Measurements from ENCODE around the gene NAGK. TPM values are rescaled to one million over a fixed set of nuclear protein-coding genes. Genes with fewer than 3 reads are reported as not detected.

NAGK gene
- total and polyA plus RNA-seq, 4 donors = 21.8 to 41.0 (median 27.1) TPM

DNA sequence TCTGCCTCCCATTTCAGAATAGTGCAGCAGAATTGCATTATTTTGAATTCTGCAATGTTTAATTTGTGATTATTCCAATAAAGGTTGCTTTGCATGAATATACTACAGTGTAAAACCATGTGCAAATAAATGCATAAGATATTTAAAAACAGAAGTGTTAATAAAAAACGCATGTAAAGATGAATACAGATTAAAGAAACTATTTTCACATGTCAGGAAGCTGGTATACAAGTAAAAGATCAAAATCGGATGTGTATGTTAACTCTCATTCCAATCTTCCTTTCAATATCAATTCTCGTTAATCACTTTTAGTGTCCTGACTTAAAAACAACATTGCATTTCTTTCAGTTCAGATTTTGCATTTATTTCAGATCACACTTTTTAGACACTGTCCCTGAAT is 58.5 kb downstream of the NAGK start:
- Histone ChIP-seq H3K9ac (ENCODE audit: low read depth in 1 of 2, low read length in 2 of 2) (no peak overlapping the region), H3K36me3 (ENCODE audit: control insufficient read depth in 4 of 4, insufficient read depth in 3 of 4, low read depth in 1 of 4, low read length in 3 of 4) (peaks cover 0 to 2% (median 0%) of the 10 kb centered on the region in 4 donors), H3K27me3 (ENCODE audit: control insufficient read depth in 4 of 4, insufficient read depth in 4 of 4, low read length in 3 of 4) (no peaks in the 10 kb centered on the region), H3K9me3 (ENCODE audit: control insufficient read depth in 4 of 4, low read length in 3 of 4) (no peaks in the 10 kb centered on the region), H3K27ac (ENCODE audit: low read depth in 1 of 2, low read length in 2 of 2) (no peak overlapping the region), H3K4me3 (ENCODE audit: low read depth in 1 of 3, low read length in 3 of 3) (no peak overlapping the region), H3K4me1 (ENCODE audit: control insufficient read depth in 4 of 4, insufficient read depth in 4 of 4, low read length in 3 of 4) (peaks cover 6 to 29% (median 17%) of the 10 kb centered on the region in 4 donors)
- no peak for DNase-seq (ENCODE audit: low spot score)
- WGBS = 72% methylated on average over 3 of the region's 3 CpGs
- TF ChIP-seq YY1 (IDR thresholded peaks at IDR 0.05) (no peak), JUND (IDR thresholded peaks at IDR 0.05) (no peak), RXRA (IDR thresholded peaks at IDR 0.05) (no peak), GABPA (IDR thresholded peaks at IDR 0.05 in 1 of 2, conservative IDR thresholded peaks at IDR 0.05 in 1 of 2) (no peak), RAD21 (IDR thresholded peaks at IDR 0.05) (no peak), HNF4G (IDR thresholded peaks at IDR 0.05) (no peak), EGR1 (IDR thresholded peaks at IDR 0.05; ENCODE audit: low read depth in 2 of 2) (no peak)
- TF ChIP-seq, protein P1, sequence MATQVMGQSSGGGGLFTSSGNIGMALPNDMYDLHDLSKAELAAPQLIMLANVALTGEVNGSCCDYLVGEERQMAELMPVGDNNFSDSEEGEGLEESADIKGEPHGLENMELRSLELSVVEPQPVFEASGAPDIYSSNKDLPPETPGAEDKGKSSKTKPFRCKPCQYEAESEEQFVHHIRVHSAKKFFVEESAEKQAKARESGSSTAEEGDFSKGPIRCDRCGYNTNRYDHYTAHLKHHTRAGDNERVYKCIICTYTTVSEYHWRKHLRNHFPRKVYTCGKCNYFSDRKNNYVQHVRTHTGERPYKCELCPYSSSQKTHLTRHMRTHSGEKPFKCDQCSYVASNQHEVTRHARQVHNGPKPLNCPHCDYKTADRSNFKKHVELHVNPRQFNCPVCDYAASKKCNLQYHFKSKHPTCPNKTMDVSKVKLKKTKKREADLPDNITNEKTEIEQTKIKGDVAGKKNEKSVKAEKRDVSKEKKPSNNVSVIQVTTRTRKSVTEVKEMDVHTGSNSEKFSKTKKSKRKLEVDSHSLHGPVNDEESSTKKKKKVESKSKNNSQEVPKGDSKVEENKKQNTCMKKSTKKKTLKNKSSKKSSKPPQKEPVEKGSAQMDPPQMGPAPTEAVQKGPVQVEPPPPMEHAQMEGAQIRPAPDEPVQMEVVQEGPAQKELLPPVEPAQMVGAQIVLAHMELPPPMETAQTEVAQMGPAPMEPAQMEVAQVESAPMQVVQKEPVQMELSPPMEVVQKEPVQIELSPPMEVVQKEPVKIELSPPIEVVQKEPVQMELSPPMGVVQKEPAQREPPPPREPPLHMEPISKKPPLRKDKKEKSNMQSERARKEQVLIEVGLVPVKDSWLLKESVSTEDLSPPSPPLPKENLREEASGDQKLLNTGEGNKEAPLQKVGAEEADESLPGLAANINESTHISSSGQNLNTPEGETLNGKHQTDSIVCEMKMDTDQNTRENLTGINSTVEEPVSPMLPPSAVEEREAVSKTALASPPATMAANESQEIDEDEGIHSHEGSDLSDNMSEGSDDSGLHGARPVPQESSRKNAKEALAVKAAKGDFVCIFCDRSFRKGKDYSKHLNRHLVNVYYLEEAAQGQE (IDR thresholded peaks at IDR 0.05) = no peak
- TF ChIP-seq, protein P2, sequence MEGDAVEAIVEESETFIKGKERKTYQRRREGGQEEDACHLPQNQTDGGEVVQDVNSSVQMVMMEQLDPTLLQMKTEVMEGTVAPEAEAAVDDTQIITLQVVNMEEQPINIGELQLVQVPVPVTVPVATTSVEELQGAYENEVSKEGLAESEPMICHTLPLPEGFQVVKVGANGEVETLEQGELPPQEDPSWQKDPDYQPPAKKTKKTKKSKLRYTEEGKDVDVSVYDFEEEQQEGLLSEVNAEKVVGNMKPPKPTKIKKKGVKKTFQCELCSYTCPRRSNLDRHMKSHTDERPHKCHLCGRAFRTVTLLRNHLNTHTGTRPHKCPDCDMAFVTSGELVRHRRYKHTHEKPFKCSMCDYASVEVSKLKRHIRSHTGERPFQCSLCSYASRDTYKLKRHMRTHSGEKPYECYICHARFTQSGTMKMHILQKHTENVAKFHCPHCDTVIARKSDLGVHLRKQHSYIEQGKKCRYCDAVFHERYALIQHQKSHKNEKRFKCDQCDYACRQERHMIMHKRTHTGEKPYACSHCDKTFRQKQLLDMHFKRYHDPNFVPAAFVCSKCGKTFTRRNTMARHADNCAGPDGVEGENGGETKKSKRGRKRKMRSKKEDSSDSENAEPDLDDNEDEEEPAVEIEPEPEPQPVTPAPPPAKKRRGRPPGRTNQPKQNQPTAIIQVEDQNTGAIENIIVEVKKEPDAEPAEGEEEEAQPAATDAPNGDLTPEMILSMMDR (IDR thresholded peaks at IDR 0.05; ENCODE audit: low read depth, low read length, missing input control) = no peak
- TF ChIP-seq, protein P3, sequence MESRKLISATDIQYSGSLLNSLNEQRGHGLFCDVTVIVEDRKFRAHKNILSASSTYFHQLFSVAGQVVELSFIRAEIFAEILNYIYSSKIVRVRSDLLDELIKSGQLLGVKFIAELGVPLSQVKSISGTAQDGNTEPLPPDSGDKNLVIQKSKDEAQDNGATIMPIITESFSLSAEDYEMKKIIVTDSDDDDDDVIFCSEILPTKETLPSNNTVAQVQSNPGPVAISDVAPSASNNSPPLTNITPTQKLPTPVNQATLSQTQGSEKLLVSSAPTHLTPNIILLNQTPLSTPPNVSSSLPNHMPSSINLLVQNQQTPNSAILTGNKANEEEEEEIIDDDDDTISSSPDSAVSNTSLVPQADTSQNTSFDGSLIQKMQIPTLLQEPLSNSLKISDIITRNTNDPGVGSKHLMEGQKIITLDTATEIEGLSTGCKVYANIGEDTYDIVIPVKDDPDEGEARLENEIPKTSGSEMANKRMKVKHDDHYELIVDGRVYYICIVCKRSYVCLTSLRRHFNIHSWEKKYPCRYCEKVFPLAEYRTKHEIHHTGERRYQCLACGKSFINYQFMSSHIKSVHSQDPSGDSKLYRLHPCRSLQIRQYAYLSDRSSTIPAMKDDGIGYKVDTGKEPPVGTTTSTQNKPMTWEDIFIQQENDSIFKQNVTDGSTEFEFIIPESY (IDR thresholded peaks at IDR 0.05) = no peak
- TF ChIP-seq, protein P4, sequence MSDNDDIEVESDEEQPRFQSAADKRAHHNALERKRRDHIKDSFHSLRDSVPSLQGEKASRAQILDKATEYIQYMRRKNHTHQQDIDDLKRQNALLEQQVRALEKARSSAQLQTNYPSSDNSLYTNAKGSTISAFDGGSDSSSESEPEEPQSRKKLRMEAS (IDR thresholded peaks at IDR 0.05) = no peak

Other genes with a start within 250 kb of the NAGK start
- under 1 TPM; 0.19 to 0.25 TPM for gene CLEC4F, start 248.0 kb upstream of the NAGK start, total RNA-seq
- under 1 TPM in 1 of 2 donors, not detected in 1; 0.03 TPM for gene CLEC4F, start 248.0 kb upstream of the NAGK start, polyA plus RNA-seq
- not detected for gene CD207, start 232.8 kb upstream of the NAGK start, total RNA-seq
- not detected for gene CD207, start 232.8 kb upstream of the NAGK start, polyA plus RNA-seq
- not detected for gene VAX2, start 168.1 kb upstream of the NAGK start, total RNA-seq
- gene VAX2, start 168.1 kb upstream of the NAGK start, polyA plus RNA-seq = under 1 TPM in 1 of 2 donors, not detected in 1; 0.05 TPM
- not detected for gene ATP6V1B1, start 132.7 kb upstream of the NAGK start, total RNA-seq
- gene ATP6V1B1, start 132.7 kb upstream of the NAGK start, polyA plus RNA-seq = not detected
- gene ANKRD53, start 90.0 kb upstream of the NAGK start, total RNA-seq = under 1 TPM; 0.33 to 0.50 TPM
- under 1 TPM; 0.29 to 0.46 TPM for gene ANKRD53, start 90.0 kb upstream of the NAGK start, polyA plus RNA-seq
- gene TEX261, start 73.8 kb upstream of the NAGK start, total RNA-seq = 10 to 100 TPM; 15.0 to 54.8 TPM
- gene TEX261, start 73.8 kb upstream of the NAGK start, polyA plus RNA-seq = 10 to 100 TPM; 14.2 to 33.8 TPM
- gene MCEE, start 61.6 kb downstream of the NAGK start, total RNA-seq = 10 to 100 TPM; 13.1 to 24.1 TPM
- gene MCEE, start 61.6 kb downstream of the NAGK start, polyA plus RNA-seq = 10 to 100 TPM; 23.7 to 57.6 TPM
- gene MPHOSPH10, start 62.0 kb downstream of the NAGK start, total RNA-seq = 10 to 100 TPM in 1 of 2 donors, 1 to 10 TPM in 1; 8.7 to 13.1 TPM
- 10 to 100 TPM in 1 of 2 donors, 1 to 10 TPM in 1; 9.5 to 13.6 TPM for gene MPHOSPH10, start 62.0 kb downstream of the NAGK start, polyA plus RNA-seq
- gene PAIP2B, start 158.5 kb downstream of the NAGK start, total RNA-seq = 10 to 100 TPM; 10.9 to 28.6 TPM
- gene PAIP2B, start 158.5 kb downstream of the NAGK start, polyA plus RNA-seq = 10 to 100 TPM in 1 of 2 donors, 1 to 10 TPM in 1; 4.8 to 10.2 TPM